T1000 (cell line): ENCODE results near the gene DEFB131B.
A peak's percentile ranks its signal among the peaks of the same experiment; 100 is the strongest.
"Not testable (repeated sequence)": the region's sequence is repeated elsewhere in the genome, so short reads cannot be mapped to it uniquely, and the experiment has no call there.

Experiments used
- DNase-seq: peaks from one replicate; lab custom pipeline; 2025; ENCODE audit warnings: mixed read lengths; lab: John Stamatoyannopoulos, UW

DEFB131B gene

GRCh38 chr11:71878059-71878458 is at the start of gene DEFB131B:
TSS of gene DEFB131B (plus strand) at chr11:71878453. CDS start at chr11:71878453, 0 bp downstream.
- DNase-seq, result not testable (repeated sequence)

GRCh38 chr11:71829247-71829646 is 49.0 kb upstream of the DEFB131B start:
- not testable (repeated sequence) for DNase-seq

- not testable (repeated sequence) for DNase-seq
Measured at GRCh38 chr11:71829686-71830085, 48.6 kb upstream of the DEFB131B start.

GRCh38 chr11:71832811-71833210 is 45.4 kb upstream of the DEFB131B start, which contains the start of gene DEFB108B:
TSS of gene DEFB108B (plus strand) at chr11:71833200. CDS start at chr11:71833200, 0 bp downstream.
- not testable (repeated sequence) for DNase-seq

GRCh38 chr11:71842720-71843119 is 35.5 kb upstream of the DEFB131B start:
- not testable (repeated sequence) for DNase-seq

GRCh38 chr11:71843355-71843754 is 34.9 kb upstream of the DEFB131B start:
- not testable (repeated sequence) for DNase-seq

- no peak for DNase-seq
Measured at GRCh38 chr11:71843858-71844257, 34.4 kb upstream of the DEFB131B start.

- DNase-seq, result not testable (repeated sequence)
Measured at GRCh38 chr11:71853895-71854294, 24.4 kb upstream of the DEFB131B start.

- not testable (repeated sequence) for DNase-seq
Measured at GRCh38 chr11:71855880-71856279, 22.4 kb upstream of the DEFB131B start.

- not testable (repeated sequence) for DNase-seq
Measured at GRCh38 chr11:71860835-71861234, 17.4 kb upstream of the DEFB131B start.

GRCh38 chr11:71863978-71864627 is 14.2 kb upstream of the DEFB131B start:
- peak; percentile 8 for DNase-seq

GRCh38 chr11:71867209-71867608 is 11.0 kb upstream of the DEFB131B start:
- DNase-seq, result not testable (repeated sequence)

- DNase-seq, result not testable (repeated sequence)
Measured at GRCh38 chr11:71869931-71870330, 8.3 kb upstream of the DEFB131B start.

- DNase-seq, result not testable (repeated sequence)
Measured at GRCh38 chr11:71870661-71871060, 7.6 kb upstream of the DEFB131B start.

GRCh38 chr11:71876262-71876661 is 2.0 kb upstream of the DEFB131B start:
- DNase-seq, result not testable (repeated sequence)

GRCh38 chr11:71885806-71886205 is 7.6 kb downstream of the DEFB131B start:
- not testable (repeated sequence) for DNase-seq

GRCh38 chr11:71888335-71889010 is 10.2 kb downstream of the DEFB131B start:
- DNase-seq, result not testable (repeated sequence)

GRCh38 chr11:71889181-71889872 is 11.1 kb downstream of the DEFB131B start:
- not testable (repeated sequence) for DNase-seq

GRCh38 chr11:71895961-71896360 is 17.7 kb downstream of the DEFB131B start:
- no peak for DNase-seq

GRCh38 chr11:71901137-71901536 is 22.9 kb downstream of the DEFB131B start:
- peak; percentile 6 for DNase-seq

GRCh38 chr11:71908218-71908617 is 30.0 kb downstream of the DEFB131B start:
- DNase-seq, result no peak

GRCh38 chr11:71910775-71911174 is 32.5 kb downstream of the DEFB131B start:
- DNase-seq, result not testable (repeated sequence)
